BLaER1 treated with 17β-estradiol and CSF1 and Interleukin-3, amounts not matched to agents 10 nM and 100 nM (cell line): ENCODE data around the gene HIPK1.

Source experiments
- H3K27ac ChIP-seq, 11 experiments: shearing (Covaris generic); formaldehyde crosslinking; 2 replicates each; pipeline ENCODE4 v1.8.1; 2022
- H3K27me3 ChIP-seq, 11 experiments: shearing (Covaris generic); formaldehyde crosslinking; 2 replicates each; pipeline ENCODE4 v1.8.1; 2022
- H3K36me3 ChIP-seq, 11 experiments: shearing (Covaris generic); formaldehyde crosslinking; 2 replicates each; pipeline ENCODE4 v1.8.1; 2022
- H3K4me1 ChIP-seq, 10 experiments: shearing (Covaris generic); formaldehyde crosslinking; 2 replicates each; pipeline ENCODE4 v1.8.1; 2022
- H3K4me2 ChIP-seq, 11 experiments: shearing (Covaris generic); formaldehyde crosslinking; 2 replicates each; pipeline ENCODE4 v1.8.1; 2022
- H3K4me3 ChIP-seq, 10 experiments: shearing (Covaris generic); formaldehyde crosslinking; 2 replicates each; pipeline ENCODE4 v1.8.1; 2022
- H3K9ac ChIP-seq, 11 experiments: shearing (Covaris generic); formaldehyde crosslinking; 2 replicates each; pipeline ENCODE4 v1.8.1; 2022
- H3K9me3 ChIP-seq, 11 experiments: shearing (Covaris generic); formaldehyde crosslinking; replicated peaks in 1 of 11; 2 replicates each; pipeline ENCODE4 v1.8.1; 2022
- H4K20me1 ChIP-seq, 11 experiments: shearing (Covaris generic); formaldehyde crosslinking; 2 replicates each; pipeline ENCODE4 v1.8.1; 2022
- Cebpa-rat ChIP-seq, 11 experiments: shearing (Covaris generic); IDR thresholded peaks; 2 replicates each; pipeline ENCODE4 v1.8.1; 2022

HIPK1 gene

DNA sequence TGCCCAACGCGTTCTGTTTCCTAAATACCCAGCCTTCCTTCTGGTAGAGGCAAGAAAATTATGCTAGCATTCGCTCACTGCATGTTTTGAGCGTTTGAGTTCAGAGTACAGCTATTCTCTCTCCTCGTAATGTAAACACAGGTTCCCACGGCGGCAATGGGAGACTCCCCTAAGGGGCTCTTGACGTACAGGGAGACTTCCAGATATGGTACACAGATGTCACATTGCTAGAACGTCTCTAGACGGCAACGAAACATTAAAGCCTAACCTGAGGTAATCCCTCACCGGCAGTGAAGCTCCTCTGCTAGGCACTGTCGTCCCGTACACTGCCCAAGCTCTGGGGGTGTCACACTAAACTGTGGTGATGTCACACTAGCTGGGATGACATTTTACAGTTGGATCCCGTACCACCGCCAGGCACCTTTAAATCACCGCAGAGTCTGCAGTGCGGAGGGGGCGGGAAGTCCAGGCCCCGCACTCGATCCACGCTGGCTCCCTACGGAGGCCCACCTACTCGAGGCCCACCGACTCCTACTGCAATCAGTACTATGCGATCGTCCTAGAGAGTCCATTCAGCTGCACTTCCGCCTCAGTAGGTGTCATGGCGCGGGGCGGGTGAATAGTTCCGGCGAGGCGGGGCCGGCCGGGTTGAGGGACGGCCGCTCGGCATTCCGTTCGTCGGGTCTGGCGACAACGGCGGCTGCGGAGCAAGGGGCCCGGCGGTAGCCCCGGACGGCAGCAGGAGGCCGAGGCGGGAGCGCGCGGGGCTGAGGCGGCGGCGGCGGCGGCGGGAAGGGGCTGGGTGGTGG, at the start of gene HIPK1:
Gene HIPK1, plus strand, starts transcription at position 384 of the 809 bp plus-strand sequence.
- Histone ChIP-seq H4K20me1 (peaks cover 21 to 45% (median 43%) of the 10 kb centered on the region in 11 experiments), H3K4me1 (peaks cover 46 to 54% (median 50%) of the 10 kb centered on the region in 10 experiments), H3K4me2 (peak within 1 kb of the TSS; percentile 86 to 96 (median 93)), H3K9ac (peak within 1 kb of the TSS; percentile 87 to 99 (median 90)), H3K27ac (peak within 1 kb of the TSS; percentile 79 to 98 (median 88)), H3K36me3 (peaks cover 0 to 9% (median 0%) of the 10 kb centered on the region in 11 experiments; a peak in 5 of 22 replicates), H3K27me3 (no peaks in the 10 kb centered on the region), H3K4me3 (peak within 1 kb of the TSS; percentile 84 to 98 (median 90)), H3K9me3 (no peaks in the 10 kb centered on the region)
- TF ChIP-seq Cebpa-rat (IDR thresholded peaks at IDR 0.05): no peak

DNA sequence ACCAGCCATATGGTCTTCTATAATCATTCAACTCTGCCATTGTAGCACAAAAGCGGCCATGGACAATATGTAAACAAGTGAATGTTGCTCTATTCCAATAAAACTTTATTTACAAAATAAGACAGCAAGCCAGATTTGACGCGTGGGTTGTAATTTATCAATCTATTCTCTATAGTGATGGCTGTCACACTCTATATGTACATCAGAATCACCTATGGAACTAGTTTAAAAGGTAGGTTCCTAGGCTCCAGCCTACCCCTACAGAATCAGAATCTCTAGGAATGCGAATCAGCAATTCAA, 49.4 kb upstream of the HIPK1 start:
- H3K9ac ChIP-seq: no peak overlapping the region
- peaks cover 20 to 59% (median 40%) of the 10 kb centered on the region in 10 experiments for H3K4me1 ChIP-seq
- H3K4me3 ChIP-seq: no peak overlapping the region
- TF ChIP-seq Cebpa-rat (IDR thresholded peaks at IDR 0.05): no peak
- peaks cover 0 to 12% (median 10%) of the 10 kb centered on the region in 11 experiments; a peak in 9 of 22 replicates for H3K9me3 ChIP-seq
- H4K20me1 ChIP-seq: no peaks in the 10 kb centered on the region
- peak overlapping the region in 3 of 11 experiments; percentile 52 to 66 (median 63); a peak in 1 of 22 replicates for H3K27ac ChIP-seq
- H3K27me3 ChIP-seq: no peaks in the 10 kb centered on the region
- peak overlapping the region in 5 of 11 experiments; percentile 7 to 50 (median 27); a peak in 5 of 22 replicates for H3K4me2 ChIP-seq
- peaks cover 0 to 6% (median 0%) of the 10 kb centered on the region in 11 experiments; a peak in 2 of 22 replicates for H3K36me3 ChIP-seq

GRCh38 chr1:113881661-113882060, 47.5 kb upstream of the HIPK1 start:
- Histone ChIP-seq H3K36me3 (peaks cover 0 to 17% (median 0%) of the 10 kb centered on the region in 11 experiments; a peak in 4 of 22 replicates), H3K4me1 (peaks cover 8 to 41% (median 28%) of the 10 kb centered on the region in 10 experiments; a peak in 18 of 20 replicates), H3K27ac (peak overlapping the region in 1 of 11 experiments; percentile 56; a peak in 1 of 22 replicates), H3K4me2 (peak overlapping the region in 8 of 11 experiments; percentile 18 to 50 (median 42); a peak in 11 of 22 replicates), H4K20me1 (no peaks in the 10 kb centered on the region), H3K9me3 (peaks cover 0 to 12% (median 10%) of the 10 kb centered on the region in 11 experiments; a peak in 9 of 22 replicates), H3K27me3 (no peaks in the 10 kb centered on the region), H3K9ac (no peak overlapping the region), H3K4me3 (no peak overlapping the region)
- no peak for TF ChIP-seq Cebpa-rat (IDR thresholded peaks at IDR 0.05)

- no peak for TF ChIP-seq Cebpa-rat (IDR thresholded peaks at IDR 0.05)
- no peaks in the 10 kb centered on the region for H3K9me3 ChIP-seq
Measured at GRCh38 chr1:113886417-113887401, 42.4 kb upstream of the HIPK1 start.

DNA sequence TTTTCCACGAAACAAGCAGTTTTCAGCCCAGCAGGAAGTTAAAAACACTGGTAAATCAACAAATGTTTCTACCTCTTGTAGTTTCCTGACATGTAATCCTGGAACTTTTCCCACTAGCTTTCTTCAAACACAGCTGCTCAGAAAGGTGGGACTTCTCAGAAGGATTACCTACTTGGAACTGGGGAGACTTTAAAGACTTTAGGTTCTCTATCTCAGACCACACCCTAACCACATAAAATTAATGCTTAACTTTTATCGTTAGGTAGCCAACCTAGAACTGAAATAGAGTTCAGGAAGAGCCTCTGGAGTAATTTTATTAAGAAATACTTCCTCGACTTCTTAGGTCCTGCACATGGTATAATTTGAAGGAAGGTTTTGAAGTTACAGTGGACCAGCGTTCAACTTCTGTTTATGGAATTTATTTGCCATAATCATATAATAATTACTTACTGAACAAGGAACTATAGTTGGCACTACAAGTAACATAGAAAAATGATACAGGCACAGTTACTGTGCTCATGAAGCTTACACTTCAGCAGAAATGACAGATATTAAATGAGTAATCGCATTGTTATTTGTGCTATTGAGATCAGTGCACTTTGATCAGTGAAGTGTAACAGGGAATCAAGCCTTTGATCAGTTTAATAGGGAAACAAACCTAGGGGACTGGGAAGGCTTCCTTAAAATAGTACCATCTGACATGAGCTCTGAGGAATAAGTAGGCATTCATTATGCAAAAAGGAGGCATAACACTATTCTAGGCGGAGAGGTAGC, 41.5 kb upstream of the HIPK1 start, which contains the start of gene BCL2L15:
Gene BCL2L15, minus strand, starts transcription at position 180 of the 774 bp plus-strand sequence. CDS start 206 bp downstream, outside the sequence.
- H3K36me3 ChIP-seq: peaks cover 0 to 11% (median 0%) of the 10 kb centered on the region in 11 experiments; a peak in 3 of 22 replicates
- H3K4me2 ChIP-seq: peak within 1 kb of the TSS in 3 of 11 experiments; percentile 10 to 47 (median 43); a peak in 4 of 22 replicates
- H3K4me1 ChIP-seq: peaks cover 7 to 32% (median 14%) of the 10 kb centered on the region in 10 experiments; a peak in 19 of 20 replicates
- H3K27ac ChIP-seq: no peak within 1 kb of the TSS; a peak in 1 of 22 replicates
- H3K4me3 ChIP-seq: no peak within 1 kb of the TSS
- TF ChIP-seq Cebpa-rat (IDR thresholded peaks at IDR 0.05): no peak
- no peaks in the 10 kb centered on the region for H3K27me3 ChIP-seq
- H3K9me3 ChIP-seq: no peaks in the 10 kb centered on the region
- no peaks in the 10 kb centered on the region for H4K20me1 ChIP-seq
- no peak within 1 kb of the TSS for H3K9ac ChIP-seq

More at GRCh38 chr1:113886417-113887401, 42.4 kb upstream of the HIPK1 start:
- Histone ChIP-seq H3K36me3 (peaks cover 0 to 11% (median 0%) of the 10 kb centered on the region in 11 experiments; a peak in 3 of 22 replicates), H3K4me2 (peak overlapping the region in 3 of 11 experiments; percentile 10 to 47 (median 43); a peak in 4 of 22 replicates), H3K4me1 (peaks cover 5 to 24% (median 13%) of the 10 kb centered on the region in 10 experiments), H3K27ac (no peak overlapping the region; a peak in 1 of 22 replicates), H4K20me1 (no peaks in the 10 kb centered on the region), H3K9ac (no peak overlapping the region), H3K4me3 (no peak overlapping the region), H3K27me3 (no peaks in the 10 kb centered on the region)

GRCh38 chr1:113890816-113891215, 38.3 kb upstream of the HIPK1 start:
- Histone ChIP-seq H3K4me1 (peaks cover 7 to 26% (median 13%) of the 10 kb centered on the region in 10 experiments; a peak in 19 of 20 replicates), H3K9me3 (no peaks in the 10 kb centered on the region), H3K4me3 (no peak overlapping the region), H3K36me3 (peaks cover 17 to 35% (median 26%) of the 10 kb centered on the region in 11 experiments), H3K27ac (no peak overlapping the region), H4K20me1 (no peaks in the 10 kb centered on the region), H3K27me3 (no peaks in the 10 kb centered on the region), H3K4me2 (no peak overlapping the region), H3K9ac (no peak overlapping the region)
- no peak for TF ChIP-seq Cebpa-rat (IDR thresholded peaks at IDR 0.05)

GRCh38 chr1:113891631-113892220, 37.4 kb upstream of the HIPK1 start:
- Histone ChIP-seq H3K4me1 (peaks cover 7 to 26% (median 13%) of the 10 kb centered on the region in 10 experiments; a peak in 19 of 20 replicates), H3K4me2 (peak overlapping the region in 8 of 11 experiments; percentile 15 to 63 (median 50); a peak in 17 of 22 replicates), H3K9ac (no peak overlapping the region), H3K4me3 (no peak overlapping the region), H3K27me3 (no peaks in the 10 kb centered on the region), H4K20me1 (no peaks in the 10 kb centered on the region), H3K36me3 (peaks cover 26 to 41% (median 35%) of the 10 kb centered on the region in 11 experiments), H3K9me3 (no peaks in the 10 kb centered on the region), H3K27ac (no peak overlapping the region)
- TF ChIP-seq Cebpa-rat (IDR thresholded peaks at IDR 0.05): no peak
